Epithelial cell of esophagus (primary cell): Measurements from ENCODE around the gene CAPN10.

Experiments
- DNase-seq: peaks from one replicate; pipeline ENCODE4 v3.0.0; 2010; ENCODE audit warnings: low read depth
- H3K4me3 ChIP-seq: 2 replicates; pipeline ENCODE4 v1.5.1; 2011; ENCODE audit warnings: mild to moderate bottlenecking, low read length, control low read depth
- TF ChIP-seq, protein P1 (sequence below): IDR thresholded peaks from 2 replicates; pipeline ENCODE4 v1.5.1; 2011; ENCODE audit warnings: low read depth, mild to moderate bottlenecking, low read length, control low read depth, inconsistent platforms; ENCODE audit not compliant: insufficient read depth; ENCODE audit errors: missing control alignments

Gene CAPN10

GRCh38 chr2:240624011-240624949, 37.7 kb downstream of the CAPN10 start:
- no peak for DNase-seq
- no peak overlapping the region for H3K4me3 ChIP-seq
- TF ChIP-seq, protein P1, sequence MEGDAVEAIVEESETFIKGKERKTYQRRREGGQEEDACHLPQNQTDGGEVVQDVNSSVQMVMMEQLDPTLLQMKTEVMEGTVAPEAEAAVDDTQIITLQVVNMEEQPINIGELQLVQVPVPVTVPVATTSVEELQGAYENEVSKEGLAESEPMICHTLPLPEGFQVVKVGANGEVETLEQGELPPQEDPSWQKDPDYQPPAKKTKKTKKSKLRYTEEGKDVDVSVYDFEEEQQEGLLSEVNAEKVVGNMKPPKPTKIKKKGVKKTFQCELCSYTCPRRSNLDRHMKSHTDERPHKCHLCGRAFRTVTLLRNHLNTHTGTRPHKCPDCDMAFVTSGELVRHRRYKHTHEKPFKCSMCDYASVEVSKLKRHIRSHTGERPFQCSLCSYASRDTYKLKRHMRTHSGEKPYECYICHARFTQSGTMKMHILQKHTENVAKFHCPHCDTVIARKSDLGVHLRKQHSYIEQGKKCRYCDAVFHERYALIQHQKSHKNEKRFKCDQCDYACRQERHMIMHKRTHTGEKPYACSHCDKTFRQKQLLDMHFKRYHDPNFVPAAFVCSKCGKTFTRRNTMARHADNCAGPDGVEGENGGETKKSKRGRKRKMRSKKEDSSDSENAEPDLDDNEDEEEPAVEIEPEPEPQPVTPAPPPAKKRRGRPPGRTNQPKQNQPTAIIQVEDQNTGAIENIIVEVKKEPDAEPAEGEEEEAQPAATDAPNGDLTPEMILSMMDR, result no peak

- TF ChIP-seq, protein P1, result no peak
- DNase-seq, result no peak
- no peak within 1 kb of the TSS for H3K4me3 ChIP-seq
Observed at GRCh38 chr2:240624950-240625621, 38.6 kb downstream of the CAPN10 start, which contains the start of gene GPR35. Gene GPR35, plus strand, starts transcription at chr2:240625480. Its CDS starts 4,473 bp downstream, at chr2:240629953.

DNA sequence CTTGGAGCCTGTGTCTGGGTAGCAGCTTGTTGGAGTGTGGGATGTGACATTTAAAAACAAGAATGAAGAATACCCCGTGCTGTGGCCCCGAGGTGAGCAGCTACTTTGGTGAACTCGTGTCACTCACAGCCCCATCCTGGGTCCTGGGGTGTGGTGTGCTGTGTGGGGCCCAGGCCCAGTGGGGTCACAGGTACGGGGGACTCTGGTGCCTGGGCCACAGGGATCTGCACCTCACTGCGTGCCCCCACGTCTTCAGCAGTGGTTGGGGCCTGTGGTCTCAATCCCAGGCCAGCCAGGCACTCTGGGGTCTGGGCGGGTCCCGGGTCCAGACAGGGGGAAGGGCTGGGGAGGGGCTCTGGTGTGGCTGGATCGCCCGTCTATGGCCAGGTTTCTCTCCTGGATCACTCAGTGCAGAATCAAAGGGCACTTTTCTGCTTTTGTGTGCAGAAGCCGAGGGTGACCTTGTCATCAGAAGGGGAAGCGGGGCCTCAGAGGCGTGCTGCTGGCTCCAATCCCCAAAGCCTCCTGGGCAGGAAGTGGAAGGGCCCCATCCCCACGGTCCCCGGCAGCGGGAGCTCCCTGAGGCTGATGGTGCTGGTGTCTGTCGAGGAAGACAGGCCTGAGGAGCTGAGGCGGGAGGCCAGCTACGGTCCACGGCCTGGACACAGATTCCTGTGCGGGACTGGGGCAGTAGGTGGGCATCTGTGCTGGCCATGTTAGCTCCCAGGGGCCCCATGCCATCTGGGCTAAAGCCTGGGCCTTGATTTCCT, 40.2 kb downstream of the CAPN10 start:
- no peak overlapping the region for H3K4me3 ChIP-seq
- no peak for DNase-seq
- TF ChIP-seq, protein P1, result no peak

GRCh38 chr2:240627736-240628506, 41.4 kb downstream of the CAPN10 start:
- TF ChIP-seq, protein P1, result no peak
- no peak for DNase-seq
- H3K4me3 ChIP-seq, result no peak overlapping the region

GRCh38 chr2:240628507-240628807, 41.9 kb downstream of the CAPN10 start:
- H3K4me3 ChIP-seq, result no peak overlapping the region
- DNase-seq, result no peak
- TF ChIP-seq, protein P1, result no peak
